Gastrocnemius medialis (tissue), 4 donors: ENCODE measurements around the gene VAV1.

Source experiments
- CTCF ChIP-seq, 5 experiments: fragments of 450-650 bp in 3 of 5; fragments of 200-600 bp in 2 of 5; sonication (generic) in 2 of 5; IDR thresholded peaks in 4 of 5; conservative IDR thresholded peaks in 1 of 5; 1 replicate in 4 of 5; 2 replicates in 1 of 5; pipeline ENCODE4 v1.5.1; 2016 to 2019; ENCODE audit warnings: antibody characterized with exemption in 5 of 5, mild to moderate bottlenecking in 3 of 5, moderate library complexity in 3 of 5
- POLR2A ChIP-seq, 2 donors: fragments of 450-650 bp; IDR thresholded peaks; one replicate each; pipeline ENCODE4 v1.6.1; 2017; ENCODE audit warnings: antibody characterized with exemption in 2 of 2, mild to moderate bottlenecking in 2 of 2, moderate library complexity in 2 of 2

- TF ChIP-seq CTCF (IDR thresholded peaks at IDR 0.05 in 4 of 5, conservative IDR thresholded peaks at IDR 0.05 in 1 of 5) (no peak), POLR2A (IDR thresholded peaks at IDR 0.05) (no peak)
Measured at GRCh38 chr19:6790194-6791128, 18.0 kb downstream of the VAV1 start.
